ENCODE data around the gene POMZP3.
"Not testable (repeated sequence)": the region's sequence is repeated elsewhere in the genome, so short reads cannot be mapped to it uniquely, and the experiment has no call there.

POMZP3 gene

GRCh38 chr7:76626989-76627642, at the start of gene POMZP3:
POMZP3 (minus strand) TSS chr7:76627279; CDS start chr7:76626064, 1,215 bp downstream.
- not testable (repeated sequence) for H3K36me3 ChIP-seq, H4K20me1 ChIP-seq, H3K27me3 ChIP-seq, H3K9me3 ChIP-seq
- peak within 1 kb of the TSS; percentile 79 for H3K9ac ChIP-seq
- peaks cover 10% of the 10 kb centered on the region; the same call in 1 of the 2 replicates for H3K4me1 ChIP-seq
- H3K4me2 ChIP-seq, result peak within 1 kb of the TSS; percentile 61
- peak within 1 kb of the TSS; percentile 72 for H3K27ac ChIP-seq
- peak within 1 kb of the TSS; percentile 66 for H3K4me3 ChIP-seq

GRCh38 chr7:76675783-76676182, 48.7 kb upstream of the POMZP3 start:
- not testable (repeated sequence) for H4K20me1 ChIP-seq, H3K36me3 ChIP-seq, H3K9ac ChIP-seq, H3K27ac ChIP-seq, H3K9me3 ChIP-seq, H3K4me3 ChIP-seq, H3K27me3 ChIP-seq, H3K4me2 ChIP-seq, H3K4me1 ChIP-seq

- H3K36me3 ChIP-seq, H3K27ac ChIP-seq, H3K9me3 ChIP-seq, H3K9ac ChIP-seq, H3K4me3 ChIP-seq, H3K4me1 ChIP-seq, H3K4me2 ChIP-seq, H4K20me1 ChIP-seq, H3K27me3 ChIP-seq: not testable (repeated sequence)
Observed at GRCh38 chr7:76673346-76673745, 46.3 kb upstream of the POMZP3 start.

- not testable (repeated sequence) for H3K4me1 ChIP-seq, H3K4me2 ChIP-seq, H3K9ac ChIP-seq, H3K36me3 ChIP-seq, H4K20me1 ChIP-seq, H3K9me3 ChIP-seq, H3K4me3 ChIP-seq, H3K27ac ChIP-seq, H3K27me3 ChIP-seq
Observed at GRCh38 chr7:76659212-76659611, 32.1 kb upstream of the POMZP3 start.

- not testable (repeated sequence) for H3K27me3 ChIP-seq, H3K9ac ChIP-seq, H3K4me2 ChIP-seq, H3K4me3 ChIP-seq, H3K9me3 ChIP-seq, H3K27ac ChIP-seq, H3K36me3 ChIP-seq, H3K4me1 ChIP-seq, H4K20me1 ChIP-seq
Observed at GRCh38 chr7:76656425-76656824, 29.3 kb upstream of the POMZP3 start.

GRCh38 chr7:76642620-76643019, 15.5 kb upstream of the POMZP3 start:
- H3K36me3 ChIP-seq, H3K9ac ChIP-seq, H4K20me1 ChIP-seq, H3K27me3 ChIP-seq, H3K9me3 ChIP-seq, H3K4me3 ChIP-seq, H3K4me2 ChIP-seq, H3K27ac ChIP-seq, H3K4me1 ChIP-seq: not testable (repeated sequence)

GRCh38 chr7:76637061-76637691, 10.1 kb upstream of the POMZP3 start:
- H3K4me3 ChIP-seq, H3K9me3 ChIP-seq, H3K27ac ChIP-seq: not testable (repeated sequence)

GRCh38 chr7:76626581-76626980, 498 bp downstream of the POMZP3 start:
- H4K20me1 ChIP-seq, H3K9me3 ChIP-seq, H3K27me3 ChIP-seq, H3K36me3 ChIP-seq: not testable (repeated sequence)
- Histone ChIP-seq H3K4me2 (peak overlapping the region; percentile 61), H3K4me1 (peaks cover 10% of the 10 kb centered on the region; the same call in 1 of the 2 replicates), H3K4me3 (peak overlapping the region; percentile 66), H3K9ac (peak overlapping the region; percentile 79), H3K27ac (peak overlapping the region; percentile 63; the same call in 1 of the 2 replicates)

More at GRCh38 chr7:76637061-76637691, 10.1 kb upstream of the POMZP3 start:
- H4K20me1 ChIP-seq, H3K9ac ChIP-seq, H3K36me3 ChIP-seq, H3K27me3 ChIP-seq, H3K4me1 ChIP-seq, H3K4me2 ChIP-seq: not testable (repeated sequence)

GRCh38 chr7:76619439-76620190, 7.5 kb downstream of the POMZP3 start:
- H3K27ac ChIP-seq, H3K4me2 ChIP-seq, H3K9ac ChIP-seq, H4K20me1 ChIP-seq, H3K27me3 ChIP-seq, H3K4me3 ChIP-seq, H3K4me1 ChIP-seq, H3K9me3 ChIP-seq: not testable (repeated sequence)
- peaks cover 11% of the 10 kb centered on the region for H3K36me3 ChIP-seq

GRCh38 chr7:76613783-76614182, 13.3 kb downstream of the POMZP3 start:
- H3K4me2 ChIP-seq, H3K27ac ChIP-seq, H4K20me1 ChIP-seq, H3K9ac ChIP-seq, H3K4me1 ChIP-seq, H3K27me3 ChIP-seq, H3K4me3 ChIP-seq, H3K9me3 ChIP-seq: not testable (repeated sequence)
- peaks cover 23% of the 10 kb centered on the region for H3K36me3 ChIP-seq

- H3K27ac ChIP-seq, H3K4me2 ChIP-seq, H4K20me1 ChIP-seq, H3K27me3 ChIP-seq, H3K4me1 ChIP-seq, H3K4me3 ChIP-seq, H3K9me3 ChIP-seq, H3K9ac ChIP-seq: not testable (repeated sequence)
- peaks cover 28% of the 10 kb centered on the region for H3K36me3 ChIP-seq
Observed at GRCh38 chr7:76612232-76612631, 14.8 kb downstream of the POMZP3 start.

- H3K27ac ChIP-seq, H3K4me3 ChIP-seq, H4K20me1 ChIP-seq, H3K4me2 ChIP-seq, H3K27me3 ChIP-seq, H3K9ac ChIP-seq, H3K4me1 ChIP-seq, H3K9me3 ChIP-seq: not testable (repeated sequence)
- peaks cover 17% of the 10 kb centered on the region; the same call in 1 of the 2 replicates for H3K36me3 ChIP-seq
Observed at GRCh38 chr7:76609864-76610263, 17.2 kb downstream of the POMZP3 start.

GRCh38 chr7:76608469-76608868, 18.6 kb downstream of the POMZP3 start:
- H3K9me3 ChIP-seq, H3K27ac ChIP-seq, H3K4me1 ChIP-seq, H3K4me3 ChIP-seq, H3K9ac ChIP-seq, H3K27me3 ChIP-seq, H3K4me2 ChIP-seq, H4K20me1 ChIP-seq: not testable (repeated sequence)
- H3K36me3 ChIP-seq, result peaks cover 17% of the 10 kb centered on the region; the same call in 1 of the 2 replicates

GRCh38 chr7:76606027-76606426, 21.1 kb downstream of the POMZP3 start:
- H3K9me3 ChIP-seq, H3K27ac ChIP-seq, H3K4me1 ChIP-seq, H3K4me3 ChIP-seq, H3K9ac ChIP-seq, H3K27me3 ChIP-seq, H4K20me1 ChIP-seq: not testable (repeated sequence)
- H3K36me3 ChIP-seq, result peaks cover 10% of the 10 kb centered on the region; the same call in 1 of the 2 replicates
- peak overlapping the region; percentile 44 for H3K4me2 ChIP-seq
